Tibial nerve (tissue), 4 donors: ENCODE measurements around the gene PORCN. TPM values are rescaled to one million over a fixed set of nuclear protein-coding genes. Genes with fewer than 3 reads are reported as not detected.
A peak's percentile ranks its signal among the peaks of the same experiment; 100 is the strongest.

Experiments
- DNase-seq, 2 donors: peaks; one replicate each; pipeline ENCODE4 v3.0.0-alpha.2; 2019; ENCODE audit warnings: low spot score in 2 of 2
- H3K27ac ChIP-seq, 4 donors: fragments of 200-600 bp; sonication (generic) in 3 of 4; one replicate each; pipeline ENCODE4 v1.5.1; 2017 to 2019; ENCODE audit warnings: mild to moderate bottlenecking in 1 of 4
- H3K27me3 ChIP-seq, 2 donors: fragments of 200-600 bp; sonication (generic) in 1 of 2; one replicate each; pipeline versions ENCODE4 v1.5.1 to v1.6.0; 2017 to 2019
- H3K36me3 ChIP-seq, 3 donors: fragments of 200-600 bp; sonication (generic); one replicate each; pipeline ENCODE4 v1.5.1; 2018 to 2019
- H3K4me1 ChIP-seq, 4 donors: fragments of 200-600 bp; sonication (generic) in 3 of 4; one replicate each; pipeline ENCODE4 v1.5.1; 2017 to 2019
- H3K4me3 ChIP-seq, 4 donors: fragments of 200-600 bp; sonication (generic) in 3 of 4; one replicate each; pipeline ENCODE4 v1.5.1; 2017 to 2019; ENCODE audit warnings: mild to moderate bottlenecking in 1 of 4, moderate library complexity in 1 of 4
- H3K9me3 ChIP-seq, 4 donors: fragments of 200-600 bp; sonication (generic) in 3 of 4; one replicate each; pipeline ENCODE4 v1.5.1; 2017 to 2019
- CTCF ChIP-seq, 5 experiments: fragments of 200-600 bp in 3 of 5; fragments of 450-650 bp in 2 of 5; sonication (generic) in 3 of 5; IDR thresholded peaks; one replicate each; pipeline ENCODE4 v1.5.1; 2016 to 2019; ENCODE audit warnings: antibody characterized with exemption in 5 of 5, mild to moderate bottlenecking in 3 of 5, moderate library complexity in 2 of 5
- EP300 ChIP-seq, 2 donors: sonication (generic); formaldehyde crosslinking; IDR thresholded peaks; one replicate each; pipeline ENCODE4 v1.6.1; 2017; ENCODE audit warnings: antibody characterized with exemption in 2 of 2, mild to moderate bottlenecking in 1 of 2
- POLR2A ChIP-seq, 2 donors: fragments of 450-650 bp; IDR thresholded peaks; one replicate each; pipeline ENCODE4 v1.6.1; 2017; ENCODE audit warnings: antibody characterized with exemption in 2 of 2, mild to moderate bottlenecking in 2 of 2, moderate library complexity in 2 of 2
- WGBS, 2 donors: methylation state at CpG; one replicate each; pipeline ENCODE4 v1.1.5; 2018; 5-methylcytosine and 5-hydroxymethylcytosine counted together
- total RNA-seq, 4 donors: library from RNA; depleted of rRNA; stranded (reverse); fragments of >200 nt; gene quantifications; one replicate each; pipeline ENCODE4 v1.1.0, GENCODE V29; 2016

Gene PORCN
- total RNA-seq, 4 donors from 2014 or later, result 8.8 to 19.8 (median 16.1) TPM

- no peaks in the 10 kb centered on the region for H3K9me3 ChIP-seq
- peaks cover 0 to 17% (median 0%) of the 10 kb centered on the region in 3 donors for H3K36me3 ChIP-seq
- TF ChIP-seq EP300 (IDR thresholded peaks at IDR 0.05), result no peak
- no peak for TF ChIP-seq POLR2A (IDR thresholded peaks at IDR 0.05)
- no peaks in the 10 kb centered on the region for H3K4me1 ChIP-seq
- DNase-seq, result no peak
- no peak overlapping the region for H3K4me3 ChIP-seq
- 70 to 91% methylated on average over 1 of the region's 1 CpG for WGBS, 2 donors
- H3K27me3 ChIP-seq, result no peaks in the 10 kb centered on the region
- peak overlapping the region in 3 of 4 donors; percentile 40 to 72 (median 67) for H3K27ac ChIP-seq
These were observed 23.4 kb downstream of the PORCN start for GRCh38 chrX:48532161-48532560.

- Histone ChIP-seq H3K9me3 (no peaks in the 10 kb centered on the region), H3K27ac (no peak overlapping the region), H3K4me1 (no peaks in the 10 kb centered on the region), H3K4me3 (no peak overlapping the region), H3K36me3 (peaks cover 0 to 7% (median 0%) of the 10 kb centered on the region in 3 donors), H3K27me3 (no peaks in the 10 kb centered on the region)
- WGBS, 2 donors, result 89 to 90% methylated on average over 3 of the region's 3 CpGs
- TF ChIP-seq CTCF (IDR thresholded peaks at IDR 0.05) (no peak), POLR2A (IDR thresholded peaks at IDR 0.05) (no peak), EP300 (IDR thresholded peaks at IDR 0.05) (no peak)
- DNase-seq, result no peak
These were observed 24.4 kb downstream of the PORCN start for GRCh38 chrX:48533165-48533564.

GRCh38 chrX:48538641-48539344 is 30.0 kb downstream of the PORCN start:
- no peak for DNase-seq
- Histone ChIP-seq H3K27me3 (no peaks in the 10 kb centered on the region), H3K36me3 (peaks cover 0 to 16% (median 0%) of the 10 kb centered on the region in 3 donors), H3K27ac (peak overlapping the region; percentile 92 to 97 (median 95)), H3K4me1 (peaks cover 0 to 11% (median 2%) of the 10 kb centered on the region in 4 donors), H3K9me3 (no peaks in the 10 kb centered on the region), H3K4me3 (peak overlapping the region in 3 of 4 donors; percentile 26 to 80 (median 66))
- WGBS, 2 donors, result 80 to 82% methylated on average over 6 to 23 of the region's 23 CpGs
- TF ChIP-seq POLR2A (IDR thresholded peaks at IDR 0.05), result no peak
- TF ChIP-seq CTCF (IDR thresholded peaks at IDR 0.05), result no peak
- no peak for TF ChIP-seq EP300 (IDR thresholded peaks at IDR 0.05)

GRCh38 chrX:48539345-48540027 is 30.7 kb downstream of the PORCN start, which contains the start of gene TBC1D25:
TBC1D25 (plus strand) TSS chrX:48539714; CDS start chrX:48539798, 84 bp downstream.
- peak within 1 kb of the TSS; percentile 92 to 97 (median 95) for H3K27ac ChIP-seq
- H3K27me3 ChIP-seq, result no peaks in the 10 kb centered on the region
- peaks cover 0 to 20% (median 0%) of the 10 kb centered on the region in 3 donors for H3K36me3 ChIP-seq
- peak; percentile 33 to 65 (median 46) for TF ChIP-seq CTCF (IDR thresholded peaks at IDR 0.05)
- TF ChIP-seq POLR2A (IDR thresholded peaks at IDR 0.05), result peak in 1 of 2 donors; percentile 70
- TF ChIP-seq EP300 (IDR thresholded peaks at IDR 0.05), result peak; percentile 72 to 73
- peak within 1 kb of the TSS; percentile 55 to 80 (median 72) for H3K4me3 ChIP-seq
- H3K9me3 ChIP-seq, result no peaks in the 10 kb centered on the region
- 1 to 41% methylated on average over 23 to 35 of the region's 59 CpGs for WGBS, 2 donors
- DNase-seq, result peak; percentile 93 to 94
- H3K4me1 ChIP-seq, result peaks cover 0 to 11% (median 2%) of the 10 kb centered on the region in 4 donors

GRCh38 chrX:48540028-48540375 is 31.2 kb downstream of the PORCN start:
- H3K36me3 ChIP-seq, result peaks cover 0 to 25% (median 0%) of the 10 kb centered on the region in 3 donors
- H3K9me3 ChIP-seq, result no peaks in the 10 kb centered on the region
- H3K27ac ChIP-seq, result peak overlapping the region; percentile 92 to 97 (median 95)
- WGBS, 2 donors, result 9 to 45% methylated on average over 12 of the region's 12 CpGs
- peak overlapping the region; percentile 55 to 80 (median 72) for H3K4me3 ChIP-seq
- DNase-seq, result peak; percentile 20 to 52
- H3K27me3 ChIP-seq, result no peaks in the 10 kb centered on the region
- peaks cover 0 to 11% (median 2%) of the 10 kb centered on the region in 4 donors for H3K4me1 ChIP-seq
- TF ChIP-seq CTCF (IDR thresholded peaks at IDR 0.05), result no peak
- no peak for TF ChIP-seq POLR2A (IDR thresholded peaks at IDR 0.05)
- no peak for TF ChIP-seq EP300 (IDR thresholded peaks at IDR 0.05)
